ENCODE results near the gene IL17B. TPM values are rescaled to one million over a fixed set of nuclear protein-coding genes. Genes with fewer than 3 reads are reported as not detected.

Gene IL17B
- total and polyA plus RNA-seq, 2 of the 8 experiments (the other 6 are each of a cell fraction or from before 2014, with no cell fraction given): 0.18 TPM; not detected in 1

GRCh38 chr5:149364719-149365118 lies 14.4 kb downstream of the IL17B start (continued):
- TF ChIP-seq GTF2F1 (IDR thresholded peaks at IDR 0.05; ENCODE audit: borderline replicate concordance, low read depth, low read length) (no peak), CHD1 (IDR thresholded peaks at IDR 0.05; ENCODE audit: low read depth, low read length) (no peak), TCF12 (IDR thresholded peaks at IDR 0.05; ENCODE audit: low read depth, low read length) (no peak), KDM4A (IDR thresholded peaks at IDR 0.05; ENCODE audit: low read depth, low read length, severe bottlenecking) (no peak)

Data from H1 (cell line).